GM18909 (cell line): ENCODE results near the gene SRGAP3.

ENCODE experiments used
- ATAC-seq: cut with Tn5 transposase; IDR thresholded peaks from one replicate; pipeline ENCODE4 v1.9.1; 2021; ENCODE audit warnings: mild to moderate bottlenecking; ENCODE audit not compliant: unreplicated experiment, poor library complexity

The SRGAP3 gene

DNA sequence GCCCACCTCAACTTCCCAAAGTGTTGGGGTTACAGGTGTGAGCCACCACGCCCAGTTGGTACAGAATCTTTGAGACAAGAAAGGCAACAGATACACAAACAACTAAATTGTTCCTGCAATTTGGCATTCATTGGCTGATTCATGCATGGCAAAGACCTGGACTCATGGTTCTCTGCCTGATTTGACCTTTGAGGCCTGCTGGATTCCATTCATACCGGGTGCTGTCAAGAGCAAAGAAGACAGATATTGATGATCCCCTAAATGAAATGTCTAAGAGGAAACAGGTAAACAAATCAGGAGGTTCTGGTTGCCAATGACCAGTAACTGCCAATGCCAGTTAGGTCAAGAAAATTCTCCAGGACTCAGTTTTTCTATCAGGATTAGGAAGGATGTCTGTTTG lies 242.2 kb downstream of the SRGAP3 start:
- no peak for ATAC-seq

GRCh38 chr3:9000041-9000440 lies 249.4 kb downstream of the SRGAP3 start:
- ATAC-seq, result no peak

- no peak for ATAC-seq
Observed at GRCh38 chr3:8997151-8997550, 252.3 kb downstream of the SRGAP3 start.

GRCh38 chr3:8996681-8997121 lies 252.7 kb downstream of the SRGAP3 start:
- no peak for ATAC-seq

DNA sequence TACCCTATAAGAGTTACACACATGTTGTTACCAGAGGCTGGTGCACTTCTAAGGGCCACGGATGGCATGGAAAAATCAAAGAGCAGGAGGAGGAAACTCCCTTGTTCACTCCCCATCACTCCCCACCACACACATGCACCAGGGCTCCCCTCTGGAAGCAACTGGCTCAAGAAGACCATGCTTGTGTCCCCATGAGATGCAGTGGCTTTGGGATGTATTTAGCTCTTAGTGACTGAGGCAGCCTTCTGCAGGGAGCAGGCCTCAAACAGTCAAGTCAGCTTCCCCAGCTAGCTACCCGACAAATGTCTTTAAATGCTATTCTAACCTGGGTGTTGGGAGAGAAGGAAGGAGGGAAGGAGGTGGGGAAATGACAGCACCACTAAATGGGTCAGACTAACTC lies 253.2 kb downstream of the SRGAP3 start:
- ATAC-seq, result no peak

DNA sequence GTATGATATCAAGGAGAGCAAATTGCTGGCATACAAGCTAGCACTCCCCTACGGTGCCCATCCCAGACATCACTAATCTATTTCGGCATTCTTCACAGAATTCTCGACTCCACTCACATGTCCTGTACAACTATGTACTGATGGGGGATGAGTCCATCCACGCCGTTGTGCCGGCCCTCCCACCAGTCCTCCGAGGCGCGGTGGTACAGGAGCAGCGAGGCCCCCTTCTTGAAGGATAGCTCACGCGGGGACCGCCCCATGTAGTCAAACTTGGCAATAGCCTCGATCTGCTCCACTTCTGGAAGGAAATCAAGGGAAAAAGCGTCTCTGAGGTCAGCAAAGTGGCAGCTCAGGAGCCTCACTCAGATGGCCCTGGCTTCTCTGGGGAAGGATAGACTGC lies 255.2 kb downstream of the SRGAP3 start:
- no peak for ATAC-seq

- ATAC-seq, result no peak
Observed at GRCh38 chr3:8993331-8993730, 256.1 kb downstream of the SRGAP3 start.

GRCh38 chr3:8992854-8993253 lies 256.6 kb downstream of the SRGAP3 start:
- no peak for ATAC-seq

GRCh38 chr3:8992199-8992598 lies 257.2 kb downstream of the SRGAP3 start:
- ATAC-seq, result no peak

- ATAC-seq, result no peak
Observed at GRCh38 chr3:8990266-8991215, 258.9 kb downstream of the SRGAP3 start.

DNA sequence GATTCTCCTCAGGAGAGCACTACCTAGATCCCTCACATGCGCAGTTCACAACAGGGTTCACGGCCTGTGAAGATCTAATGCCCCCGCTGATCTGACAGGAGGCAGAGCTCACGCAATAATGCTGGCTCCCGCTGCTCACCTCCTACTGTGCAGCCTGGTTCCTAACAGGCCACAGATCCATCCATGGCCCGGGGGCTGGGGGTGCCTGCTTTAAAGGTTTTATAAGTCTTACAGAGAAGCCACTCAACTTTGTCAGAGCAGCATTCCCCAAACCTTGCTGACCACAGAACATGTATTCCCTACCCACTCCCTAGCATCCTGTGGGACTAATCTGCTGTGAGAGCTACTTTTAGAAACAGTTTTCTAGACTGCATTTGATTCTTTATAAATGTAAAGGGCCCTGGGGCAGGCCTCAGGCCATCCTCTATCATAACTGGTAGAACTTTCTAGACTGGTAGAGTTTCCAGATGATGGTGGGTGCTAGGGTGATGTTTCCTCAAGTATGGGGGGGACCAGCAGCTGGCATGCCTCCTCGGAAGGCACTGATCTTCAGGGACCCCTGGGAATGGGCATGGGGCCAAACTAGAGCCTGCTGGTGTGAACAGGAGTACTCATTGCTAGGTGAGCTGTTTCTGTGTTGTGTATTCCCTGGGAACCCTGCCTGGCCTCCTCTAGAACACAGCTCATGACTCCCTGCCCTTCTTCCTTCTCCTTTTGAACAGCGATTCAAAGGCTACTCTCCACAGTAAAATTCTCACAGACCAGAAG lies 260.5 kb downstream of the SRGAP3 start:
- no peak for ATAC-seq

- ATAC-seq, result no peak
Observed at GRCh38 chr3:8988384-8988655, 261.1 kb downstream of the SRGAP3 start.

- peak; percentile 83 for ATAC-seq
Observed at GRCh38 chr3:8987645-8988383, 261.6 kb downstream of the SRGAP3 start.

DNA sequence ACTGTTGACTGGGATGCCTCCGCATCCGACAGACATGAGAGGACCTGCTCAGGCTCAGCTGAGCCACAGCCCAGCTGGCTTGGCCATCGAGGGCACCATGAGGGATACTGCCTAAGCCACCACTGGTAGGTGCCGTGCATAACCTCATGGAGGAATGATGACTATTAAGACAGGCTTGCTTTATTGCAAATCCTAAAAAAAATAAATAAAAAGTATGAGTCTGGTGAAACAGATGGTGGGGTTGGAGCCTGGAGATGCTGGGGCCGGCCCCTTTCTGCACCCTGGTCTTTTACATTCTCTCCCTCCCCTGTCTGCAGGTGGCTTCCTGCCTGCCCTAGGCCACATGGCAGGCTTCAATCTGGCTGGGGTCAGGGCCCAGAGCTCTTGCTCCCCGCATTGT lies 262.2 kb downstream of the SRGAP3 start:
- ATAC-seq, result no peak

GRCh38 chr3:8986741-8987140 lies 262.7 kb downstream of the SRGAP3 start:
- ATAC-seq, result no peak

DNA sequence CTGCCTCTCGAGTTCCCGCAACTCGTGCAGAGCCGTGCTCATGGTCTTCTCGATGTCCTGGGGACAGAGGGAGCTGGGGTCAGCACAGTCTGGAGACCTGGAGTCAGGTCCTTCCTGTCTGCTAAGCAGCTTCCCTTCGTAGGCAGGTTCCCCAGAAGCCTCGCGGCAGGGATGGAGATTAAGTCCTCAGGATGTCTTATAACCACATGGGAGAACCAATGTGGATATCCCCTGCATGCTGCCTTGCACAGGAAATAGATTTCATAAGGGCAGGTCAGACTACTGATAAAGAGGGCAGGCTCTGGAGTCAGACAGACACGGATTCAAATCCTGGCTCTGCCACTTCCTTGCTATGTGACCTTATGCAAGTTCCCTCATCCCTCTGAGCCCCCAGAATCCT lies 263.6 kb downstream of the SRGAP3 start:
- ATAC-seq, result no peak

DNA sequence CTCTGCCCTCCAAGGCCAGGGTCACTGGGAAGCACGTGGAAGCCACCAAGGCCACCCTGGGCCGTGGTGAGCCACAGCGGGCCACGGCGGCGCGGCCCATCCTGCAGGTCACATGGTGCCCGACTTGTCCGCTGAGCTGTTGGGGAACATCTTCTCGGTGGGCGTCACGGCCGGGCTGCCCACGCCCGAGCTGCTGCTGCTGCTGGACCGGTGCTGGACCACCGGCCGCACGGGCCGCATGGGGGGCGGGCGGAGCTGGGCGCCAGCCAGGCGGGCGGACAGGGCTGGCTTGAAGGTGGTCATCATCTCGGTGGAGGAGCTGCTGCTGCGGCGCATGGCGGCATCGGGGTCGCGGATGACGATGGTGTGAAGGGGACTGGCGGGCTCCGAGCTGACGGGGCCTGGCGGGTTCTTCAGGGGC lies 264.0 kb downstream of the SRGAP3 start:
- no peak for ATAC-seq

GRCh38 chr3:8984526-8984925 lies 264.9 kb downstream of the SRGAP3 start:
- ATAC-seq, result no peak

DNA sequence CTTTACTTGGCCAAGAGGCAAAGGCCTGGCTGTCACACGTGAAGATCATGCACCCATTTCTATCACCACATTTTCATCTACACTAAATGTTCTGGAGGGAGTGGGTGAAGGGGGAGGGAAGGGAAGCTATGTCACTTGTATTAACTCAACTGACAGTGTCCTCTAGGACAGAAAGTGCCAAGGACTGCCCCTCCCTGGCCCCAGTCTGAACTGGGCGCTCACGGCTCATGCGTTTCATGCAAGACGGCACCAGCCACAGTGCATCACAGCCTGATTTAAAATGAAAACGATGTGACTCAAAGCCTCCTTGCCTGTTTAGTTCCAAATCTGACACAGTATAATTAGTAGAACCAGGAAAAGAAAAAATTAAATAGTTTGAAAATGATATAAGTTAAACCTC lies 265.4 kb downstream of the SRGAP3 start:
- no peak for ATAC-seq

- ATAC-seq, result no peak
Observed at GRCh38 chr3:8983591-8983990, 265.9 kb downstream of the SRGAP3 start.

DNA sequence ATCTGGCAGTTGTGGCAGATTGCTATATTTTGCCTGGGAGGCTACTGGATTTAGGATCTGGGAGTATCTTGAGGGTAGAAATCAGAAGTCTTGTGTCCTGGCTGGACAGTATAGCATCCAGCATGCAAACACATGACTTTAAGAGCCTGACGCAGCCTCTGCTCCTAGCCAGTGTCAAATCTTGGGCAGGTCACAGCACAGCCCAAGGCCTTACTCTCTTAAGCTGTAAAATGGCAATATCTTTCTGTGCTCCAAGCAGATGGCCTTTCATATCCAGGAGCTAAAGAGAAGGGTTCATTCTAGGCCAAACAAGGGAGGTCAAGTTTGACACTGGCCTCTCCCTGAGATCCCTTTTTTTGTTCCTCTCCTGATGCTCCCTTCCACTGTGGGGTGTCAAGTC lies 266.4 kb downstream of the SRGAP3 start:
- ATAC-seq, result no peak
